Naive thymus-derived CD4-positive, alpha-beta T cell (primary cell): ENCODE results near the gene FAM193A. TPM values are rescaled to one million over a fixed set of nuclear protein-coding genes. Genes with fewer than 3 reads are reported as not detected.
A peak's percentile ranks its signal among the peaks of the same experiment; 100 is the strongest.
"Not testable (repeated sequence)": the region's sequence is repeated elsewhere in the genome, so short reads cannot be mapped to it uniquely, and the experiment has no call there.

Experiments used
- ATAC-seq: fragments of 150-1000 bp; cut with Tn5 transposase; 2 replicates; pipeline ENCODE4 v1.10.0; 2021; ENCODE audit warnings: mild to moderate bottlenecking, moderate library complexity
- CTCF ChIA-PET: fragments of 350-600 bp; sonication (Branson Sonifier 250); formaldehyde crosslinking; loops from one replicate; lab custom pipeline; 2021; ENCODE audit warnings: antibody characterized with exemption; lab: Charles Lee
- POLR2A ChIA-PET: fragments of 350-600 bp; sonication (Branson Sonifier 250); formaldehyde crosslinking; loops from one replicate; lab custom pipeline; 2021; ENCODE audit warnings: antibody characterized with exemption, inconsistent platforms; lab: Charles Lee
- DNase-seq, 9 donors: peaks; one replicate each; pipeline versions ENCODE4 v3.0.0 to v3.0.0-alpha.2; 2020 to 2022; ENCODE audit warnings: mixed read lengths in 1 of 9
- H3K27ac ChIP-seq: one replicate; pipeline ENCODE4 v1.7.0; 2013; ENCODE audit warnings: mild to moderate bottlenecking, low read depth, low read length, moderate library complexity
- H3K27me3 ChIP-seq, 2 donors: one replicate each; pipeline ENCODE4 v1.7.0; 2013; ENCODE audit warnings: low read length in 2 of 2, mild to moderate bottlenecking in 2 of 2, moderate library complexity in 2 of 2; ENCODE audit not compliant: control insufficient read depth in 2 of 2, insufficient read depth in 2 of 2
- H3K36me3 ChIP-seq, 3 experiments: 1 replicate in 2 of 3; 2 replicates in 1 of 3; pipeline ENCODE4 v1.7.0; 2013; ENCODE audit warnings: low read length in 3 of 3, mild to moderate bottlenecking in 3 of 3, moderate library complexity in 1 of 3; ENCODE audit not compliant: insufficient read depth in 3 of 3, control insufficient read depth in 2 of 3
- H3K4me1 ChIP-seq, 2 donors: one replicate each; pipeline ENCODE4 v1.7.0; 2013; ENCODE audit warnings: low read length in 2 of 2, mild to moderate bottlenecking in 2 of 2, moderate library complexity in 1 of 2; ENCODE audit not compliant: control insufficient read depth in 2 of 2, insufficient read depth in 2 of 2
- H3K4me3 ChIP-seq: 2 replicates; pipeline ENCODE4 v1.7.0; 2013; ENCODE audit warnings: mild to moderate bottlenecking, low read length
- H3K9me3 ChIP-seq, 3 experiments: 1 replicate in 2 of 3; 2 replicates in 1 of 3; pipeline ENCODE4 v1.7.0; 2013; ENCODE audit warnings: low read length in 3 of 3; ENCODE audit not compliant: control insufficient read depth in 2 of 3
- H3K27ac Mint-ChIP-seq, 9 donors: one replicate each; pipeline ENCODE4 v1.8.0; 2020 to 2022; ENCODE audit warnings: mixed read lengths in 9 of 9, mild to moderate bottlenecking in 8 of 9, moderate library complexity in 5 of 9, inconsistent platforms in 2 of 9
- H3K27me3 Mint-ChIP-seq, 5 donors: one replicate each; pipeline ENCODE4 v1.8.0; 2021 to 2022; ENCODE audit warnings: mixed read lengths in 5 of 5, mild to moderate bottlenecking in 1 of 5
- H3K36me3 Mint-ChIP-seq, 5 donors: one replicate each; pipeline ENCODE4 v1.8.0; 2020 to 2022; ENCODE audit warnings: mixed read lengths in 5 of 5, mild to moderate bottlenecking in 3 of 5, inconsistent platforms in 1 of 5
- H3K4me1 Mint-ChIP-seq, 7 donors: one replicate each; pipeline ENCODE4 v1.8.0; 2020 to 2022; ENCODE audit warnings: mixed read lengths in 7 of 7, mild to moderate bottlenecking in 3 of 7, inconsistent platforms in 1 of 7
- H3K4me3 Mint-ChIP-seq, 10 donors: one replicate each; pipeline ENCODE4 v1.8.0; 2020 to 2022; ENCODE audit warnings: mild to moderate bottlenecking in 10 of 10, mixed read lengths in 10 of 10, moderate library complexity in 6 of 10, inconsistent platforms in 2 of 10
- H3K9me3 Mint-ChIP-seq, 11 donors: one replicate each; pipeline ENCODE4 v1.8.0; 2020 to 2022; ENCODE audit warnings: mixed read lengths in 11 of 11, mild to moderate bottlenecking in 4 of 11, inconsistent platforms in 1 of 11, moderate library complexity in 1 of 11
- intact Hi-C, 2 donors: fragments of 100-400 bp; cut with micrococcal nuclease; formaldehyde crosslinking; loops; one replicate each; pipeline ENCODE4 v1.15.1; 2023
- polyA plus RNA-seq, 2 donors: library from polyadenylated mRNA; unstranded; fragments of 300-500 nt; fragmentation: Illumina TruSeq; gene quantifications; one replicate each; pipeline ENCODE4 v1.2.3, GENCODE V29; 2021
- total RNA-seq, 6 experiments: library from RNA in 5 of 6; stranded (reverse) in 5 of 6; gene quantifications; 1 replicate in 5 of 6; 2 replicates in 1 of 6; pipeline ENCODE4 v1.2.3 and lab custom pipeline; 2021 to 2026

FAM193A gene
- total and polyA plus RNA-seq, 7 experiments from 2014 or later = 2.2 to 47.2 (median 39.8) TPM

DNA sequence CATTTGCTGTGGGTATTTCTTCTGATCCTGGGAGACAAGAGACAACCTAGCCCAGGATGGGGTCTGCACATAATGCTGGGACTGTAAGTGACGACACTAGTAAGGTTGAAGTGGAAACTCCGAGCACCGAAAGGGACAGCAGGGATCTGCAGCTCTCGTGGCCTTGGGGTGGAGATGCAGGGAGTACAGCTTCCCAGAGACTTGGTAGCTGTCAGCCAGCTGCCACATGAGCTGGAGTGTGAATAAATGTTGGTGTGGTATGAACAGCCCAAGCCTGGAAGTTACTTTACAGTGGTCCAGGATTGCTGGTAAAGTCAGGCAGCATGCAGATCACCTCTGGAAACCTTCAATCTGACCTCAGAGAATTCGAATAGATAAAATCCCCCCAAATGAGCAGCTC, 97.6 kb downstream of the FAM193A start:
- Mint-ChIP-seq H3K9me3 (no peaks in the 10 kb centered on the region), H3K36me3 (peaks cover 0 to 34% (median 5%) of the 10 kb centered on the region in 5 donors), H3K27ac (peak overlapping the region in 3 of 9 donors; percentile 22 to 59 (median 51)), H3K4me1 (peaks cover 0 to 4% (median 0%) of the 10 kb centered on the region in 7 donors), H3K27me3 (no peaks in the 10 kb centered on the region), H3K4me3 (no peak overlapping the region)
- POLR2A ChIA-PET = no interaction called here
- CTCF ChIA-PET = no interaction called here
- intact Hi-C loops = no loop called here
- no peak overlapping the region for H3K27ac ChIP-seq
- H3K9me3 ChIP-seq = no peaks in the 10 kb centered on the region
- no peaks in the 10 kb centered on the region for H3K4me1 ChIP-seq
- DNase-seq = no peak
- peaks cover 19 to 68% (median 37%) of the 10 kb centered on the region in 3 experiments for H3K36me3 ChIP-seq
- H3K27me3 ChIP-seq = no peaks in the 10 kb centered on the region
- no peak for ATAC-seq
- H3K4me3 ChIP-seq = no peak overlapping the region

- H3K4me1 ChIP-seq = no peaks in the 10 kb centered on the region
- H3K36me3 ChIP-seq = peaks cover 11 to 66% (median 22%) of the 10 kb centered on the region in 3 experiments
- Mint-ChIP-seq H3K36me3 (peaks cover 0 to 45% (median 7%) of the 10 kb centered on the region in 5 donors), H3K27me3 (no peaks in the 10 kb centered on the region), H3K9me3 (no peaks in the 10 kb centered on the region), H3K4me1 (peaks cover 0 to 4% (median 0%) of the 10 kb centered on the region in 7 donors), H3K27ac (no peak overlapping the region), H3K4me3 (no peak overlapping the region)
- no peaks in the 10 kb centered on the region for H3K9me3 ChIP-seq
- H3K4me3 ChIP-seq = no peak overlapping the region
- H3K27me3 ChIP-seq = no peaks in the 10 kb centered on the region
- ATAC-seq = no peak
- CTCF ChIA-PET = interaction anchor here (0.7 kb wide), 1 partner anchor 420 kb away, joined by 4 read pairs; no protein-coding TSS in a partner anchor
- no peak for DNase-seq
- H3K27ac ChIP-seq = no peak overlapping the region
- POLR2A ChIA-PET = no interaction called here
- intact Hi-C loops = no loop called here
Observed at GRCh38 chr4:2636331-2636730, 99.9 kb downstream of the FAM193A start.

DNA sequence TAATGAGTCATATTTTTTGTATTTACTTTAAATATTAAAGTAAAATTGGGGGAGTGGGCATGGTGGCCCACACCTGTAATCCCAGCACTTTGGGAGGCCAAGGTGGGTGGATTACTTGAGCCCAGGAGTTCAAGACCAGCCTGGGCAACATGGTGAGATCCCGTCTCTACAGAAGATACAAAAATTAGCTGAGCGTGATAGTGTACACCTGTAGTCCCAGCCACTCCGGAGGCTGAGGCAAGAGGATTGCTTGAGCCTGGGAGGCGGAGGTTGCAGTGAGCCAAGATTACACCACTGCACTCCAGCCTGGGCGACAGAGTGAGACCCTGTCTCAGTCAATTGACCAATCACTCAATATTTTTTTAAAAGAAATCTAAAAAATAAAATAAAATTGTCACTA, 100.5 kb downstream of the FAM193A start:
- H3K9me3 Mint-ChIP-seq, DNase-seq, intact Hi-C loops, H3K4me3 Mint-ChIP-seq, ATAC-seq, POLR2A ChIA-PET, H3K9me3 ChIP-seq, CTCF ChIA-PET, H3K27ac ChIP-seq, H3K4me1 ChIP-seq, H3K27ac Mint-ChIP-seq, H3K27me3 Mint-ChIP-seq, H3K4me1 Mint-ChIP-seq, H3K27me3 ChIP-seq, H3K4me3 ChIP-seq: not testable (repeated sequence)
- peaks cover 4 to 59% (median 17%) of the 10 kb centered on the region in 3 experiments for H3K36me3 ChIP-seq
- H3K36me3 Mint-ChIP-seq = peaks cover 0 to 41% (median 5%) of the 10 kb centered on the region in 5 donors

DNA sequence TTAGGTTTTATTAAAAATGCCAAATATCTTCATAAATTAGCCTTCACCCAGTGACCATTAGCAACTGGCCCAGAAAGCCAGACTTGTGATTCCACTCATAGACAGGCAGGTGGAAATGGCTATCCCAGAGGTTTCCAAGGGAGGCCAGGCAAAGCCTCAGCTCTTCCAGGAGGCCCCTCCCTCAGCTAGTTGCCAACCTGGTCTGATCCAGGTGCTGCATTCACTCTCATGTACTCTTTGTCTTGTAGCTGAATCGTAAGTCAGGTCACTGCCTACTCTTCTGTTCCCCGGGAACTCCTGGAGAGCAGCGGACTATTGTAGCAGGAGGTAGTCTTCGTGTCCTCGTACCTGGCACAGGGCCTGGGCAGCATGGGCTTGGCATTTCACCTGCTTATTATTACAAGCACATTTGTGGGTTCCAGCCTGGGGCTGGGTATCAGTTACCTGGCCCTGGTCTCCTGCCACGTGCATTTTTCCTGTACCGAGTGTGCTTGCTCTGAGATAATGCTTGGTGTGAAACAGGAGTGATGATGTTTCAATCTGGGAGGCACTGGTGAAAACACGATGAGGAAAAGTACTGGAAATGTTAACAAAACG, 101.6 kb downstream of the FAM193A start:
- ATAC-seq = no peak
- H3K27ac Mint-ChIP-seq = no peak overlapping the region

DNA sequence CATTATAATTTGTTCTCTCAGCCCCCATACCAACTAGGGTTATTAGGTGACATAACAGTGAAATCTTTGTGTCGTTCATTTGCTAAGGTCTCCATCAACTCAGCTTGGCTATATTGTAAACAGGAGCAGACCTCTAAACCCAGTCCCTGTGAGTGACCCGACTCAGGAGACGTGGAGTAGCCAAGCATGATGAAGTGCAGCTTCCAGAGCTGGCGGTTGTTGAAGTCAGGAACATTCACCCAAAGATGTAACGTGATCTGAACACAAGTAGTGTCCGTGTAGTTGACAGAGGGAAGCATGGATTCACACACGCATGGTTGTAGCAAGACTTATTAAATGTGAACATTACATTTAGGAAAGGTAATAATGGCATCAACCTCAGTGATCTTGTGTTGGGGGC, 102.3 kb downstream of the FAM193A start:
- Mint-ChIP-seq H3K27ac (peak overlapping the region in 1 of 9 donors; percentile 14), H3K4me3 (no peak overlapping the region), H3K9me3 (no peaks in the 10 kb centered on the region), H3K4me1 (peaks cover 0 to 4% (median 0%) of the 10 kb centered on the region in 7 donors), H3K36me3 (peaks cover 0 to 48% (median 18%) of the 10 kb centered on the region in 5 donors), H3K27me3 (no peaks in the 10 kb centered on the region)
- ATAC-seq (no peak), DNase-seq (no peak)
- H3K36me3 ChIP-seq = peaks cover 0 to 69% (median 13%) of the 10 kb centered on the region in 3 experiments
- H3K4me1 ChIP-seq = no peaks in the 10 kb centered on the region
- no peaks in the 10 kb centered on the region for H3K9me3 ChIP-seq
- H3K4me3 ChIP-seq = no peak overlapping the region
- ChIA-PET POLR2A (no interaction called here), CTCF (no interaction called here)
- H3K27me3 ChIP-seq = no peaks in the 10 kb centered on the region
- intact Hi-C loops = no loop called here
- no peak overlapping the region for H3K27ac ChIP-seq

More for the DNA sequence above, 101.6 kb downstream of the FAM193A start:
- Mint-ChIP-seq H3K9me3 (no peaks in the 10 kb centered on the region), H3K27me3 (no peaks in the 10 kb centered on the region), H3K4me1 (peaks cover 0 to 4% (median 0%) of the 10 kb centered on the region in 7 donors), H3K36me3 (peaks cover 0 to 45% (median 12%) of the 10 kb centered on the region in 5 donors), H3K4me3 (no peak overlapping the region)
- H3K4me1 ChIP-seq = no peaks in the 10 kb centered on the region
- intact Hi-C loops = no loop called here
- CTCF ChIA-PET = no interaction called here
- no peaks in the 10 kb centered on the region for H3K27me3 ChIP-seq
- POLR2A ChIA-PET = no interaction called here
- no peak overlapping the region for H3K27ac ChIP-seq
- H3K36me3 ChIP-seq = peaks cover 0 to 65% (median 13%) of the 10 kb centered on the region in 3 experiments
- DNase-seq = no peak
- no peak overlapping the region for H3K4me3 ChIP-seq
- no peaks in the 10 kb centered on the region for H3K9me3 ChIP-seq

GRCh38 chr4:2642968-2643367, 106.5 kb downstream of the FAM193A start:
- H3K4me3 Mint-ChIP-seq = no peak overlapping the region
- ChIA-PET CTCF (no interaction called here), POLR2A (no interaction called here)
- Histone ChIP-seq H3K27ac (no peak overlapping the region), H3K27me3 (no peaks in the 10 kb centered on the region), H3K4me3 (no peak overlapping the region), H3K36me3 (peaks cover 3 to 59% (median 15%) of the 10 kb centered on the region in 3 experiments), H3K9me3 (no peaks in the 10 kb centered on the region), H3K4me1 (no peaks in the 10 kb centered on the region)
- intact Hi-C loops = no loop called here
- H3K4me1 Mint-ChIP-seq = peaks cover 0 to 5% (median 0%) of the 10 kb centered on the region in 7 donors
- ATAC-seq (no peak), DNase-seq (no peak)
- H3K27me3 Mint-ChIP-seq = no peaks in the 10 kb centered on the region
- H3K36me3 Mint-ChIP-seq = peaks cover 0 to 52% (median 14%) of the 10 kb centered on the region in 5 donors
- H3K9me3 Mint-ChIP-seq = no peaks in the 10 kb centered on the region
- H3K27ac Mint-ChIP-seq = no peak overlapping the region

DNA sequence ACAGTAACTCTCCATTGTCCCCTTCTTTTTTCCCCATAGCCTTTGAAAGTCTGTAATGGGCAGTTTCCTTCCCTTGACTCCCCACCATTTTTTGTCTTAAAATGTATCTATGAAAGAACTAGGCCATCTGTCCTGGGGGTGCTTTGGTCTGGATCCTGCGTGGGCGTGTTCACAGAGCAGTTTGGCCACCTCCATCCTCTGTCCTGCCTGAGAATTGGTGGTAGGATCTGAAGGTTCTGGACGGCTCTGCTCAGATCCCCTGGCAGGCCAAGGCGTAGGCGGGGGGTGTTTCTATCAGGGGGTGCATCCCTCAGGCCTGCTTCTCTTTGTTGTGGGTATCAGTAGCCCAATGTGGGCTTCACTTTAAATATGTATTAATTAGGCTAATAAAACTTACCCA, 107.1 kb downstream of the FAM193A start:
- H3K4me1 ChIP-seq = no peaks in the 10 kb centered on the region
- Mint-ChIP-seq H3K27me3 (no peaks in the 10 kb centered on the region), H3K4me3 (no peak overlapping the region), H3K36me3 (peaks cover 0 to 53% (median 14%) of the 10 kb centered on the region in 5 donors), H3K4me1 (peaks cover 0 to 5% (median 0%) of the 10 kb centered on the region in 7 donors), H3K27ac (peak overlapping the region in 1 of 9 donors; percentile 24), H3K9me3 (no peaks in the 10 kb centered on the region)
- DNase-seq = no peak
- POLR2A ChIA-PET = no interaction called here
- no peak overlapping the region for H3K27ac ChIP-seq
- CTCF ChIA-PET = no interaction called here
- H3K27me3 ChIP-seq = no peaks in the 10 kb centered on the region
- H3K4me3 ChIP-seq = no peak overlapping the region
- H3K9me3 ChIP-seq = no peaks in the 10 kb centered on the region
- no peak for ATAC-seq
- peaks cover 5 to 59% (median 10%) of the 10 kb centered on the region in 3 experiments for H3K36me3 ChIP-seq
- intact Hi-C loops = no loop called here
